Kidney (tissue), 22 donors: ENCODE measurements around the gene IL9. TPM values are rescaled to one million over a fixed set of nuclear protein-coding genes. Genes with fewer than 3 reads are reported as not detected.

Experiments used
- DNase-seq, 5 donors: peaks; one replicate each; pipeline ENCODE4 v3.0.0-alpha.2; 2013 to 2020
- FAIRE-seq: peaks from 2 replicates; lab custom pipeline; 2012; peaks lifted over from hg19 to GRCh38; lab: Jason Lieb, UNC
- H3K27ac ChIP-seq, 2 donors: one replicate each; pipeline ENCODE4 v1.7.0; 2013; ENCODE audit warnings: low read depth in 2 of 2, low read length in 2 of 2, inconsistent platforms in 1 of 2
- H3K27me3 ChIP-seq: one replicate; pipeline ENCODE4 v1.7.1; 2013; ENCODE audit warnings: low read length, inconsistent platforms; ENCODE audit not compliant: control insufficient read depth, insufficient read depth
- H3K36me3 ChIP-seq, 3 donors: one replicate each; pipeline versions ENCODE4 v1.7.0 to v1.7.1; 2013; ENCODE audit warnings: low read length in 3 of 3, control low read depth in 1 of 3, inconsistent platforms in 1 of 3; ENCODE audit not compliant: insufficient read depth in 3 of 3, control insufficient read depth in 2 of 3
- H3K4me1 ChIP-seq, 3 donors: one replicate each; pipeline versions ENCODE4 v1.7.0 to v1.7.1; 2013; ENCODE audit warnings: low read length in 3 of 3, inconsistent platforms in 1 of 3, low read depth in 1 of 3; ENCODE audit not compliant: control insufficient read depth in 2 of 3, insufficient read depth in 2 of 3
- H3K4me3 ChIP-seq, 3 donors: one replicate each; pipeline versions ENCODE4 v1.7.0 to v1.8.1; 2013; ENCODE audit warnings: low read length in 3 of 3, control low read depth in 1 of 3, inconsistent platforms in 1 of 3
- H3K9ac ChIP-seq, 3 donors: one replicate each; pipeline versions ENCODE4 v1.7.0 to v1.7.1; 2013; ENCODE audit warnings: low read length in 3 of 3, control low read depth in 1 of 3, inconsistent platforms in 1 of 3
- H3K9me3 ChIP-seq, 3 donors: one replicate each; pipeline versions ENCODE4 v1.7.0 to v1.7.1; 2013; ENCODE audit warnings: low read length in 3 of 3, control low read depth in 1 of 3, inconsistent platforms in 1 of 3; ENCODE audit not compliant: control insufficient read depth in 2 of 3, insufficient read depth in 1 of 3
- intact Hi-C: fragments of 100-400 bp; cut with DNase I; formaldehyde crosslinking; loops from one replicate; pipeline ENCODE4 v1.11.1; 2022
- long read RNA-seq, 10 donors: library from polyadenylated mRNA in 1 of 10; unstranded in 1 of 10; transcript quantifications; one replicate each; pipeline ENCODE4 v2.0.0 and lab custom pipeline, GENCODE V29; 2021 to 2026
- polyA plus RNA-seq: library from polyadenylated mRNA; stranded (reverse); fragments of 350-450 nt; fragmentation: Illumina TruSeq; extraction: RNeasy Lipid Tissue Mini Kit (QIAGEN cat#74804); gene quantifications from one replicate; pipeline ENCODE4 v1.2.3, GENCODE V29; 2014; ENCODE audit warnings: low read depth, low replicate concordance; ENCODE audit not compliant: insufficient read depth
- total RNA-seq: library from RNA; stranded (reverse); fragmentation: NEBNext Ultra II Directional; extraction: Animal tissue kit (Norgen Biotek cat#: 25700); gene quantifications from one replicate; pipeline ENCODE4 v1.2.1, GENCODE V29; 2021
- TF ChIP-seq, protein P1 (sequence below): IDR thresholded peaks from 3 replicates; pipeline ENCODE4 v1.5.1; 2012; ENCODE audit warnings: mild to moderate bottlenecking, moderate library complexity, borderline replicate concordance; ENCODE audit not compliant: insufficient read depth; ENCODE audit errors: extremely low read depth
- donor health status: control.
- donor health status: control.
- donor health status: control.
- donor health status: control.
- donor health status: control.
- donor health status: DM: yes; HTN: yes; CAD: no.
- donor health status: Normal renal cell carcinoma (clear cell type).

Gene IL9
- not detected for total RNA-seq
- polyA plus RNA-seq = not detected
- long read RNA-seq, donor 1 = 0 reads
- long read RNA-seq, donor 2 = 0 reads
- long read RNA-seq, donor 3 = 0 reads
- long read RNA-seq, donor 4 = 0 reads
- long read RNA-seq, donor 5 = 0 reads
- long read RNA-seq, donor 6 = 0 reads
- long read RNA-seq, donor 7 = 0 reads
- long read RNA-seq, donor 8 = 0 reads
- long read RNA-seq, donor 9 = 0 reads
- long read RNA-seq, donor 10 = 0 reads

DNA sequence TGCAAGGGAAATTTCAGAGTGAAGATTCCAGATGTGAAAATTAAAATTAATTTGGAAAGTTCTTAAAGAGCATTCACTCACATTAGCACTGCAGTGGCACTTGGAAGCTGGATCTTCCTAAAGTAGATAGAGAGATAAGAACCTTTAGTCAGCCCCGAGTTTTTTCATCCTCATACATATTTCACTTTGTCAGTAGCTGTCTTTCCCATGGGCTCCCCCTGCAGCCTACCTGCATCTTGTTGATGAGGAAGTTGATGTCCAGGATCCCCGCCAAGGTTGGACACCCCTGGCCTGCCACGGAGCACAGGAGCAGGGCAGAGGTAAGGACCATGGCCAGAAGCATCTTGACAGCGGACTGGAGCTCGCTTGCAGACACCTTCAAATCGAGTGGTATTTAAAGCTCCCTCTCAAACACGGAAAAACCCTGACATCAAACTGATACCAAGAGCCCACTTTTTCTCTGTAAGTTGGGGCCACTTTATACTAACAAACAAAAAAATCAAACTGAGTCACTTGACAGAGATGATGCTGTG is at the start of gene IL9:
TSS of gene IL9 (minus strand) at position 368 of the 533 bp plus-strand sequence. CDS start at position 343, 25 bp downstream.
- FAIRE-seq = no peak
- TF ChIP-seq, protein P1, sequence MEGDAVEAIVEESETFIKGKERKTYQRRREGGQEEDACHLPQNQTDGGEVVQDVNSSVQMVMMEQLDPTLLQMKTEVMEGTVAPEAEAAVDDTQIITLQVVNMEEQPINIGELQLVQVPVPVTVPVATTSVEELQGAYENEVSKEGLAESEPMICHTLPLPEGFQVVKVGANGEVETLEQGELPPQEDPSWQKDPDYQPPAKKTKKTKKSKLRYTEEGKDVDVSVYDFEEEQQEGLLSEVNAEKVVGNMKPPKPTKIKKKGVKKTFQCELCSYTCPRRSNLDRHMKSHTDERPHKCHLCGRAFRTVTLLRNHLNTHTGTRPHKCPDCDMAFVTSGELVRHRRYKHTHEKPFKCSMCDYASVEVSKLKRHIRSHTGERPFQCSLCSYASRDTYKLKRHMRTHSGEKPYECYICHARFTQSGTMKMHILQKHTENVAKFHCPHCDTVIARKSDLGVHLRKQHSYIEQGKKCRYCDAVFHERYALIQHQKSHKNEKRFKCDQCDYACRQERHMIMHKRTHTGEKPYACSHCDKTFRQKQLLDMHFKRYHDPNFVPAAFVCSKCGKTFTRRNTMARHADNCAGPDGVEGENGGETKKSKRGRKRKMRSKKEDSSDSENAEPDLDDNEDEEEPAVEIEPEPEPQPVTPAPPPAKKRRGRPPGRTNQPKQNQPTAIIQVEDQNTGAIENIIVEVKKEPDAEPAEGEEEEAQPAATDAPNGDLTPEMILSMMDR = no peak
- H3K27ac ChIP-seq = no peak within 1 kb of the TSS

DNA sequence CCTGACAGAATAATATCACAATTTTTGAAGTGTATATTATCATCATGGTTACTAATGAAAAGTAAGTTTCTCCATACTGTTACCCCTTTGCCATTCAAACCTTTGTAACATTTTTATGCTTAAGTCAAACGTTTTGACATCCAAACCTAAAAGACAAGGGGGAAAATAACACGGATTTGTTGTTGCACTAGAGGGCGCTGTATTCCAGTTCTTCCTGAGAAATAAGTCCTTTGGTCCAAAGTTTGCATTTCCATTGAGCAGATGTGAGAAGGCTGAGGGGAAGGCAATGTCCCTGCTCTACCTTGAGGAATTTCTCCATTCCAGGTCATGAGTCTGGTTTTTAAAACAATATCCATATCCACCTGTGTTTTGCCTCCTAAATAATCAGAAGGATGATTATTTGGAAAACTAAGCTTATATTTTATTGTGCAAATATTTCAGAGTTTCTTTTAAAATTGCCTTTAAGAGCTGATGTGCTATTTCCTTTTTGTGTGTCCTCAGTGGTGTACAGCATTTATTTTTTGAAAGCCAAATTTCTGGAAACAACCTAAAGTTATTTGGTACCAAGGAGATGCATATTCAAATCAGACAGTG is 49.4 kb upstream of the IL9 start:
- FAIRE-seq (peak; percentile 89), DNase-seq (peak in 4 of 5 donors; percentile 40 to 90 (median 68))
- no peaks in the 10 kb centered on the region for H3K36me3 ChIP-seq
- H3K27ac ChIP-seq = no peak overlapping the region
- H3K9ac ChIP-seq = no peak overlapping the region
- H3K4me1 ChIP-seq = no peaks in the 10 kb centered on the region
- no peaks in the 10 kb centered on the region for H3K9me3 ChIP-seq
- TF ChIP-seq, protein P1 = peak; percentile 83
- intact Hi-C loops = no loop called here
- no peaks in the 10 kb centered on the region for H3K27me3 ChIP-seq
- no peak overlapping the region for H3K4me3 ChIP-seq

More for the DNA sequence above, at the start of gene IL9:
- H3K9ac ChIP-seq = no peak within 1 kb of the TSS
- H3K4me3 ChIP-seq = no peak within 1 kb of the TSS
- no peaks in the 10 kb centered on the region for H3K36me3 ChIP-seq
- peaks cover 0 to 2% (median 0%) of the 10 kb centered on the region in 3 donors for H3K4me1 ChIP-seq
- intact Hi-C loops = no loop called here
- no peak for DNase-seq
- no peaks in the 10 kb centered on the region for H3K27me3 ChIP-seq
- H3K9me3 ChIP-seq = no peaks in the 10 kb centered on the region

DNA sequence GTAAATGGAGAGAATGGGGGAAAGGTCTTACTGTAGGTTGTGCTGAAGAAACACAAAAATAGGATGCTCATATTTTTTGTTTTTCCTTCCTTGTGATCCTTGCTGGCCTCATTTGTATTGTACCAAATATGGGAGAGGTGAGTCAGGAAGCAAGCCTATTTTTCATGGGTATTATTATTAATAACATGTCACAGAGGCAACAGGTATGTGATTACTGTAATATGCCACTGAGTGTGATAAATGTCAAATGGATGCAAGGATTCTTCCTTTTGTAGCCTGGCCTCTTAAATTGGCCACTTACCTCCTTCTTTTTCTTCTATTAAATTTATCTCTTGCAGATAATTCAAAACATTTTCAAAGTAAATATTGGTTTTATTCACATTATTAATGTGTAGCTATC is 48.9 kb upstream of the IL9 start:
- H3K9me3 ChIP-seq = no peaks in the 10 kb centered on the region
- intact Hi-C loops = no loop called here
- TF ChIP-seq, protein P1 = no peak
- no peaks in the 10 kb centered on the region for H3K27me3 ChIP-seq
- no peak overlapping the region for H3K27ac ChIP-seq
- FAIRE-seq (no peak), DNase-seq (no peak)
- H3K4me3 ChIP-seq = no peak overlapping the region
- no peaks in the 10 kb centered on the region for H3K36me3 ChIP-seq
- no peaks in the 10 kb centered on the region for H3K4me1 ChIP-seq
- H3K9ac ChIP-seq = no peak overlapping the region
